Motor neuron (in vitro differentiated cells): ENCODE data around the gene SLC1A2. TPM values are rescaled to one million over a fixed set of nuclear protein-coding genes. Genes with fewer than 3 reads are reported as not detected.
"Not testable (repeated sequence)": the region's sequence is repeated elsewhere in the genome, so short reads cannot be mapped to it uniquely, and the experiment has no call there.

Source experiments
- ATAC-seq, 8 experiments: fragments of 200-7000 bp; cut with Tn5 transposase; replicated peaks in 6 of 8; 2 replicates each; pipeline ENCODE4 v1.8.0; 2021; ENCODE audit warnings: mild to moderate bottlenecking in 8 of 8, moderate library complexity in 8 of 8
- H3K27ac ChIP-seq, 2 donors: fragments of 250-450 bp; sonication (Bioruptor Pico); 2 replicates each; pipeline ENCODE4 v1.9.0; 2021; ENCODE audit warnings: antibody characterized with exemption in 2 of 2, mild to moderate bottlenecking in 2 of 2, moderate library complexity in 1 of 2
- H3K4me1 ChIP-seq, 2 donors: fragments of 250-450 bp; sonication (Bioruptor Pico); replicated peaks in 1 of 2; 2 replicates each; pipeline ENCODE4 v1.6.1; 2021; ENCODE audit warnings: antibody characterized with exemption in 2 of 2, mild to moderate bottlenecking in 2 of 2, moderate library complexity in 1 of 2
- H3K4me3 ChIP-seq, 5 donors: fragments of 250-450 bp; sonication (Bioruptor Pico); 2 replicates each; pipeline ENCODE4 v1.9.0; 2021; ENCODE audit warnings: antibody characterized with exemption in 5 of 5, mild to moderate bottlenecking in 5 of 5, moderate library complexity in 4 of 5
- WGBS, 10 experiments: fragments of 450-650 bp; shearing (Covaris generic); methylation state at CpG; one replicate each; pipeline ENCODE4 v1.0.0; 2022; 5-methylcytosine and 5-hydroxymethylcytosine counted together
- in situ Hi-C, 9 experiments: fragments of 400-800 bp; cut with MboI; loops; one replicate each; pipeline ENCODE4 v1.15.0; 2021; ENCODE audit warnings: low sequenced_read_pairs in 9 of 9, low pct_unique_long_range_greater_than_20kb in 2 of 9; ENCODE audit not compliant: unreplicated experiment in 9 of 9
- total RNA-seq, 8 experiments: library from RNA; unstranded; fragments of 300-600 nt; gene quantifications; 2 replicates each; pipeline versions ENCODE4 v1.2.3 to v1.2.4, GENCODE V29; 2022

SLC1A2 gene
- total RNA-seq, 8 experiments from 2014 or later = 1.3 to 96.2 (median 57.1) TPM

- no peak for ATAC-seq
- in situ Hi-C loops = loop anchor here in 1 of 9 experiments (25.0 kb wide), 1 partner anchor 152 kb away; no protein-coding TSS in a partner anchor
- H3K27ac ChIP-seq = no peak overlapping the region
- no peak overlapping the region for H3K4me3 ChIP-seq
- WGBS, 10 experiments = 92 to 100% (median 100%) methylated on average over 1 to 2 of the region's 2 CpGs; no CpG with 5 or more reads in 3 of the 10 experiments
- no peaks in the 10 kb centered on the region for H3K4me1 ChIP-seq
Observed at GRCh38 chr11:35235157-35235468, 184.2 kb downstream of the SLC1A2 start.

GRCh38 chr11:35234460-35235156 lies 184.8 kb downstream of the SLC1A2 start:
- Histone ChIP-seq H3K4me1 (no peaks in the 10 kb centered on the region), H3K4me3 (no peak overlapping the region), H3K27ac (no peak overlapping the region)
- in situ Hi-C loops = loop anchor here in 1 of 9 experiments (25.0 kb wide), 1 partner anchor 153 kb away; no protein-coding TSS in a partner anchor
- WGBS, 10 experiments = 67 to 100% (median 91%) methylated on average over 1 to 3 of the region's 3 CpGs; no CpG with 5 or more reads in 1 of the 10 experiments
- no peak for ATAC-seq

- H3K4me3 ChIP-seq = no peak overlapping the region
- 14 to 100% (median 77%) methylated on average over 1 of the region's 1 CpG; no CpG with 5 or more reads in 1 of the 10 experiments for WGBS, 10 experiments
- H3K4me1 ChIP-seq = no peaks in the 10 kb centered on the region
- no peak overlapping the region for H3K27ac ChIP-seq
- ATAC-seq = no peak
- in situ Hi-C loops = loop anchor here in 1 of 9 experiments (25.0 kb wide), 1 partner anchor 154 kb away; no protein-coding TSS in a partner anchor
Observed at GRCh38 chr11:35233518-35233917, 185.8 kb downstream of the SLC1A2 start.

GRCh38 chr11:35232891-35233330 lies 186.4 kb downstream of the SLC1A2 start:
- in situ Hi-C loops = loop anchor here in 1 of 9 experiments (25.0 kb wide), 1 partner anchor 154 kb away; no protein-coding TSS in a partner anchor
- Histone ChIP-seq H3K27ac (no peak overlapping the region), H3K4me1 (no peaks in the 10 kb centered on the region), H3K4me3 (no peak overlapping the region)
- 78 to 100% (median 93%) methylated on average over 1 to 4 of the region's 4 CpGs; no CpG with 5 or more reads in 2 of the 10 experiments for WGBS, 10 experiments
- ATAC-seq = no peak

GRCh38 chr11:35231076-35231860 lies 188.1 kb downstream of the SLC1A2 start:
- 60 to 100% (median 86%) methylated on average over 1 to 5 of the region's 5 CpGs for WGBS, 10 experiments
- no peak overlapping the region for H3K27ac ChIP-seq
- no peak for ATAC-seq
- in situ Hi-C loops = loop anchor here in 1 of 9 experiments (25.0 kb wide), 1 partner anchor 156 kb away; no protein-coding TSS in a partner anchor
- no peaks in the 10 kb centered on the region for H3K4me1 ChIP-seq
- no peak overlapping the region for H3K4me3 ChIP-seq

GRCh38 chr11:35230388-35230787 lies 189.0 kb downstream of the SLC1A2 start:
- in situ Hi-C loops = loop anchor here in 1 of 9 experiments (25.0 kb wide), 1 partner anchor 157 kb away; no protein-coding TSS in a partner anchor

GRCh38 chr11:35228328-35228725 lies 191.0 kb downstream of the SLC1A2 start:
- peaks cover 2 to 9% of the 10 kb centered on the region in 2 donors for H3K4me1 ChIP-seq
- H3K27ac ChIP-seq = no peak overlapping the region
- in situ Hi-C loops = loop anchor here in 1 of 9 experiments (25.0 kb wide), 1 partner anchor 159 kb away; no protein-coding TSS in a partner anchor
- no peak overlapping the region for H3K4me3 ChIP-seq
- 86 to 100% (median 100%) methylated on average over 1 to 3 of the region's 3 CpGs; no CpG with 5 or more reads in 1 of the 10 experiments for WGBS, 10 experiments
- ATAC-seq = no peak

More at GRCh38 chr11:35230388-35230787, 189.0 kb downstream of the SLC1A2 start:
- no peak for ATAC-seq
- no peaks in the 10 kb centered on the region for H3K4me1 ChIP-seq
- 60 to 100% (median 70%) methylated on average over 1 of the region's 1 CpG; no CpG with 5 or more reads in 5 of the 10 experiments for WGBS, 10 experiments
- H3K4me3 ChIP-seq = no peak overlapping the region
- no peak overlapping the region for H3K27ac ChIP-seq

- in situ Hi-C loops = loop anchor here in 1 of 9 experiments (25.0 kb wide), 1 partner anchor 160 kb away; no protein-coding TSS in a partner anchor
- Histone ChIP-seq H3K4me3 (no peak overlapping the region), H3K27ac (no peak overlapping the region), H3K4me1 (peaks cover 2 to 14% of the 10 kb centered on the region in 2 donors)
- WGBS, 10 experiments = 33 to 91% (median 73%) methylated on average over 1 to 5 of the region's 5 CpGs; no CpG with 5 or more reads in 2 of the 10 experiments
- peak in 1 of 8 experiments; percentile 45 for ATAC-seq
Observed at GRCh38 chr11:35227576-35228327, 191.6 kb downstream of the SLC1A2 start.

- not testable (repeated sequence) for H3K27ac ChIP-seq, H3K4me3 ChIP-seq, ATAC-seq
- H3K4me1 ChIP-seq = peaks cover 2 to 16% of the 10 kb centered on the region in 2 donors
- WGBS, 10 experiments = 80 to 100% (median 95%) methylated on average over 1 to 6 of the region's 6 CpGs; no CpG with 5 or more reads in 1 of the 10 experiments
- in situ Hi-C loops = loop anchor here in 1 of 9 experiments (25.0 kb wide), 1 partner anchor 161 kb away; no protein-coding TSS in a partner anchor
Observed at GRCh38 chr11:35226756-35227155, 192.6 kb downstream of the SLC1A2 start.

- peaks cover 2 to 16% of the 10 kb centered on the region in 2 donors for H3K4me1 ChIP-seq
- ATAC-seq = no peak
- in situ Hi-C loops = loop anchor here in 1 of 9 experiments (25.0 kb wide), 1 partner anchor 161 kb away; no protein-coding TSS in a partner anchor
- 47 to 90% (median 66%) methylated on average over 1 to 3 of the region's 3 CpGs for WGBS, 10 experiments
- H3K4me3 ChIP-seq = no peak overlapping the region
- H3K27ac ChIP-seq = no peak overlapping the region
Observed at GRCh38 chr11:35225946-35226520, 193.3 kb downstream of the SLC1A2 start.

GRCh38 chr11:35223991-35224390 lies 195.4 kb downstream of the SLC1A2 start:
- WGBS, 10 experiments = 60 to 80% (median 80%) methylated on average over 1 of the region's 1 CpG; no CpG with 5 or more reads in 7 of the 10 experiments
- Histone ChIP-seq H3K4me3 (no peak overlapping the region), H3K27ac (no peak overlapping the region), H3K4me1 (peaks cover 2 to 16% of the 10 kb centered on the region in 2 donors)
- in situ Hi-C loops = no loop called here
- no peak for ATAC-seq

- Histone ChIP-seq H3K27ac (no peak overlapping the region), H3K4me1 (peaks cover 2 to 16% of the 10 kb centered on the region in 2 donors), H3K4me3 (no peak overlapping the region)
- peak; percentile 50 to 99 (median 98) for ATAC-seq
- in situ Hi-C loops = no loop called here
- WGBS, 10 experiments = 5 to 20% (median 13%) methylated on average over 3 to 9 of the region's 9 CpGs; no CpG with 5 or more reads in 6 of the 10 experiments
Observed at GRCh38 chr11:35223371-35223796, 196.0 kb downstream of the SLC1A2 start.
